ENCODE measurements around the gene PTP4A2. TPM values are rescaled to one million over a fixed set of nuclear protein-coding genes. Genes with fewer than 3 reads are reported as not detected.
"Not testable (repeated sequence)": the region's sequence is repeated elsewhere in the genome, so short reads cannot be mapped to it uniquely, and the experiment has no call there.

Gene PTP4A2
- total RNA-seq, 1 experiment from 2014 or later = 397 TPM

GRCh38 chr1:31951276-31951675 is 13.1 kb upstream of the PTP4A2 start:
- DNase-seq (ENCODE audit: low read depth) = no peak

GRCh38 chr1:31949862-31950261 is 11.7 kb upstream of the PTP4A2 start:
- DNase-seq (ENCODE audit: low read depth) = no peak

DNA sequence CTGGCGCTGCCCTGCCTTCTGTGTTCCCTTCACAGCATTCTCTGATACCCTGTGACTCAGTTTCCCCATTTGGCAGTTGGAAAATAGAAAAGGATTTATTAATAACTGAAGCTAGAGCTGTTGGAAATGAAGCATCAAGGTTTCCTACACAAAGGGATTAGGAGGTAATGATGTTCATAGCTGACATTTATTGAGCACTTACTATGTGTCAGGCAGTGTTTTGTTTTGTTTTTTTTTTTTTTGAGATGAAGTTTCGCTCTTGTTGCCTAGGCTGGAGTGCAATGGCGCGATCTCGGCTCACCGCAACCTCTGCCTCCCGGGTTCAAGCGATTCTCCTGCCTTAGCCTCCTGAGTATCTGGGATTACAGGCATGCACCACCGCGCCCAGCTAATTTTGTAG is 7.5 kb upstream of the PTP4A2 start:
- not testable (repeated sequence) for DNase-seq (ENCODE audit: low read depth)

DNA sequence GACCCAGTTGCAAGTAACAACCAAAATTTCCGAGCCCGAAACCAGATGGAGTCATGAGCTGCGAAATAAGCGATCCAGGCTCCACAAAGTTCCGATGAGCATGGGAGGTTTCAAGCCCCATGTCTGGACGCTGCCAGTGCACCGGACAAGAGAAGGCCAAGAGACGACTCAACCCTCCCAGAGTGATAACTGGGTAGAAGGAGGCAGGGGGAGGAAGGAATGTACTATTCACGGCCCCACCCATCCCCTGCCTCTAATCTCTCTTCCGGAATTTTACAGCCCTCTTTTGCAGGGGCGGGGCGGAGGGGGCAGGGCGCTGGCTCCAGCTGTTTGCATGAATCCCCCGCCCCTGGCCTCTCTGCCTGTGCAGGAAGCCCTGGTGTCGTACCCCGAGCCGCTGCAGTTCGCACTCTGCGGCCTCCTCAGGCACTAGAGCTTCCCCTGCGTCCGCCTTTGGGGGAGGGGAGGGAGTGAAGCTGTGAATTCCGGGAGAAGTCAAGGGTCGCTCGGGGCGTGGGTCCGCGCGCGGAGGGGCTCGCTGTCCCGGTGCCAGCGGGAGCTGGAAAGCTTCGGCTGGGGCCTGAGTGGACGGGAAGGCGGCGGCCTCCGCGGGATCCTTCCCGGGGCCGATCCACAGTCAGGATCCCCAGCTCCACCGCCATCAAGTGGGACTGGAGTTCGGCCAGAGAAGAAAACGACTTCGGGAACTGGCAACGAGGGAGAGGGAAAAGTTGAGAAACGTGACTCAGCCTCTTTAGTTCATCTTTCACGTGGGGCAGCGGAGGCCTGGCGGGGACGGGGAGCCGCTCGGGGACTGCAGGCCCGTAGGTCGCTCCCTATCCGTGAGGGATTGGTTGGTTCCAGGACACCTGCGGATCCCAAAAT is 6.3 kb upstream of the PTP4A2 start:
- DNase-seq (ENCODE audit: low read depth) = peak; percentile 94

DNA sequence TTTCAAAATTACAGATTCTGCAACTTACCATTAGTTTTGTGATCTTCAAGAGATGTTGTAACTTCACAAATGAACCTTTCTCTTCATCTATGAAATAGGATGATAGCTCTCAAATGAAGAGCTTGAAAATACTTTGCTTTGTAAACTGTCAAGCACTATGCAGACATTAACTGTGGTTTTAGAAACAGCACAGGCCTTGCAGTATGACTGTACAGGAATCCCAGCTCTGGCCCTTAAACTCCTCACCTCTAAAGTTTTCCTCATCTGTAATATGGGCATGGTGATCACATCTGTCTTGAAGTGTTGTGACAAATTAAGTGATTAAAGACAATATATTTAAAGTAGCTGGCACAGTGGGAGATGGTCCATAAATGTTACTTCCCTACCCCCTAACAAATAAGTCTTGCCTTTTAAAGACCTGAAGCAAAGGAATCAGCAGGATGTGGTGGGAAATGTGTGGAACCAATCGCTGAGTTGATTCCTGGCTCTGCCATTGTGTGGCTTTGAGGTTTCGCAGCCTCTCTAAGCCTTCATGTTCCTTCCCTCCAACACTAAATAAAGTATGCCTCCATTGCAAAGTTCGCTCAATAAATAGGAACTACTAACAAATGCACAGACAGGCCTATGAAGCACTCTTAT is 5.5 kb upstream of the PTP4A2 start:
- DNase-seq (ENCODE audit: low read depth) = peak; percentile 66

GRCh38 chr1:31942061-31942460 is 3.9 kb upstream of the PTP4A2 start:
- DNase-seq (ENCODE audit: low read depth) = not testable (repeated sequence)

DNA sequence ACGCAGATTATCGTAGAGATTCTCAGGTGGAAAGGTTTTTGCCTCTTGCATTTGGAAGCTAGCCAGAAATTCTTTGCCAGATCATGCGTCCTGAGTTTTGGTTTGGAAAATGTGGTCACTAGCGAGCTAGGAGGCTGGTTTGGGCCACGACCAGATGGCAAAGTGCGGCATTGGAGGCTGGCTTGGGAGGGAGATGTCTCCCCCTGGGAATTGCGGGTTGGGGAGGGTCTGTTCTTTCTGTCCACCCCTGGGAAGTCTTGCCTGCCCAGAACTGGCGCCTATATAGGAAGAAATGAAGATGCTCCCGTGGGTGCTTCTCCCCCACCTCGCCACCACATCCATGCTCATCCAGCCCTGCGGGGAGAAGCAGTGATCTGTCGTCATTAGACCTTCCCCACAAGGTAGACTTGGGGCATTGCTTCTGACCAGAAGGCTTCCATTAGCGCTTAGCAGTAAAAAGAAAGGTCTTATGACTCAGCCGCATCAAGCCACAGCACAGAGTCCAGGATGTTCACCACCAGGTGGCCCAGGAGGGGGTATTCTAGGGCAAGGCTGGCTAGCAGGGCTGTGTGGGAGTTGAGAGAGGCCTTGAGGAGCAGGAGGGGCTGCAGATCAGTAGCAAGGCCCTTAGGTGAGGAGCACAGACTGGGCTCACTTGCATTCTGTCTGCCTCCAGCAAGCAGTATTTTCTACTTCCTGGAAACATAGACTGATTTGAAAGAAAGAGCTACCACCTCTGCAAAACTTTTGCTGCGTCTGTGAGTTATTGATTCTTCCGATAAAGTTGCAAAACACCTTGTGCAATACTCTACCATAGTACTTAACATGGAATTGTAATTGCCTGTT is 1.5 kb upstream of the PTP4A2 start:
- DNase-seq (ENCODE audit: low read depth) = peak; percentile 95

DNA sequence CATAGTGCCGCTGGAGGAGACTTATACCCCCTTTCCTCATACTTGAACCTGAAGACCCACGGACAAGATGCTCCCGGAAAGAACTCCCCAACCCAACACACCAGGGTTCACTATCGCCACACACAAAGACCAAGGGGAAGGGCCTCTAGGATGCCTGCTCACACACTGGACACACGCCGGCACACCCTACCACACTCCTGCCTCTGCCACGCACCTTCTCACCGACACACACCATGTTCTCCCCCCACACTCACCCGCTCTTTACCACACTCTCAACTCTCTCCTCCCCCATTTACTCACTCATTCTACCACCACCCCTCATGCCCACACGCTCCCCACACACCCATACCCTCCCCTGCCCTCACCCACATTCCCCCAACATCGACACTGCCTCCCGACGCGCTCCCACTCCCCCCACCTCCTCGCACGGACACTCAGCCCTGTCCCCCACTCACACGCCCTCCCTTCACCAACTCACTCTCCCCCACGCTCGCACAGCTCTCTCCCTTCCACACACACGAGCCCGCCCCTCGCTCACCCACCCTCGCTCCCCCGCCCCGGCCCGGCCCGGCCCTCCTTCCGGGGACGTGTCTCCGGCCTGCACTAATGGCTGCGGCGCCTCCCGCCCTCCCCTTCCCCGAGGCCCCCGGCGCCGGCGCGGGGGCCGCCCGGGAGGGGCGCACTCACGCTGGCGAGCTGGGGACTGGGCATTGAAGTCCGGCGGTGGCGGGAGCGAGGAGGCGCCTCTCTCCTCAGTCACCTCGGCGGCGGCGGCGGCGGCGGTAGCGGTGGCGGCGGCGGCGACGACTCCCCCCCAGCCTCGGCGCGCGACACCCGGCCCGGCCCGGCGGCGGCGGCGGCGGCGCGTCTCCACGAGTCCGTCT is 626 bp downstream of the PTP4A2 start:
- peak; percentile 66 for DNase-seq (ENCODE audit: low read depth)

DNA sequence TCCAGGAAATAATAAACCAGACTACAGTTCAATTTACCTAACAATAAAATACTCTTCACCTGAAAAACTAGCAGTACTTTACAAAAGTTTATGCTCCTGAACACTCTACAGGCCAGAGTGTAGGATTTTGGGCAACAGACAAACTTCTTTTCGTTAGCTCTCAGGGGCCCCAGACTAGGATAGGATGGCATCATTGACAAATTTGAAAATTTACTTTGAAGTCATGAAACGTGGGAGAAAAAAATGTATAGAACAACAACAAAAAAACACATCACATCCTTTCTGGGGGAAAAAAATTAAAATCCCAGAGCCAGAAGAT is 1.2 kb downstream of the PTP4A2 start:
- no peak for DNase-seq (ENCODE audit: low read depth)

GRCh38 chr1:31936278-31936980 is 1.7 kb downstream of the PTP4A2 start:
- no peak for DNase-seq (ENCODE audit: low read depth)

DNA sequence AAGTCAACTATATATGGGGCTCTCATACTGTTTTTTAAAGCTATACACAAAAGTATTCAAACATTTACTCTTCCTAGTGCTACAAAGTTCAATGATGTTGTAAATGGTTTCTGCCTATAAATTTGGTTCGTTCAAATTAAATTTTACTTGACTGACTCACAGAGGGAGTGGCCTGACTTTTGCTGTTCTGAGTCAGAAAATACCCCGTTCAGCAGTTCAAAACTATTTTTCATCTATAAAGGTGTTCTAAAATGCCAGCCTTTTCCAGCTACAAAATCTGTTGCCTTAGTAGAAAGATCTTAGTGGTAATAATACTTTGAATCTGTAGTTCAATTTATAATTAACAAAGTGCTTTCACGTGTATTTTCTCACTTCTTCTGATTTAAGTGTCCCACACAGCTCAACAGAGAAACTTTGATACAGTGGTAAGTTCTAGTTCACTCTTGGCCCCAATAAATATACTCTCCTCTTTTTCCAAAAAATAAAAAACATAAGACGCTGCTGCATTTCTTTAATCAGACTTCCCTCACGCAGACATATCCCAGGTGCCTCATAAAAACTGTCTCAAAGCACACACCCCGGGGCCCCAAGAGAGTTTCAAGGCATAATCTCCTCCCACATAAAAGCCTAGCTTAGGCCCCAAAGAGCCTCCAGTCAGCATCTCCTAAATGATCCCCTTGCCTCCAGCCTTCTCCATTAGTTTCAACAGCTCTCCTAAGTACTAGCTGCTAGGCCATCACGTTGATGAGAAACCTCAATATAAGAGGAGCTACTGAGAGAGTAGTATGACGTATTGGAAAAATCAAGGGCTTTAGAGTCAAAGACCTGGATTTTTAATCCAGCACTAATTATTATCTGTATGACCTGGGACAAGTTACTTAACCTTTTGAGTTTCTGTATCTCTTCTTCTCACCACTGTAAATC is 3.2 kb downstream of the PTP4A2 start:
- DNase-seq (ENCODE audit: low read depth) = peak; percentile 46

DNA sequence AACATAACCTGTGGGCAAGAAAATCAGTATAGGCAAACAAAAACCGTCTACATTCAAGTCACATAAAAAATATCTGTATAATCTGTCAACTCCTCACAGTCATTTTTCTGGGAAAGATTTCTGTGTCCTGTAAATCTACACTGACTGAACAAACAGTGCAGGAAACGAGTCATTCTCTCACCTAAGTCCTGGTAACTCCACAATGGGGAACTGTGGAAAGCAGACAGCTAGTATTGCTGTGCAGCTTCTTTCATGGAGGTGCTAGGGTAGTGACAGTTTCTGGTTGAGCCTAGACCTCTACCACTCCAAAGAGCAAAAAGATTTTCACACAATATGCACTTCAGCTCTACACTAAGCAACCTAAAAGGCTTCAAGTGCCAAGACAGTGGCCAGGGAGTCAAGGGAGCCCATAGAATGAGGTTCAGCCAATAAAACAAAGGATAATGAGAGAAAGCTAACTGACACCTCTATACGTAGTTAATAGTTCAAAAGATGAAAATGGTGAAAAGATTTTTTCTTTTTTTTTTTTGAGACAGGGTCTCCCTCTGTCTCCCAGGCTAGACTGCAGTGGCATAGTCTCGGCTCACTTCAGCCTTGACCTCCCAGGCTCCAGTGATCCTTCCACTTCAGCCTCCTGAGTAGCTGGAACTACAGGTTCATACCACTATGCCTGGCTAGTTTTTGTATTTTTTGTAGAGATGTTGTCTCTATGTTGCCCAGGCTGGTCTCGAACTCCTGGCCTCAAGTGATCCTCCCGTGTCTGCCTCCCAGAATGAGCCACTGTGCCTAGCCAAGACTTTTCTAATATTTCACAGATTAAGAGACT is 5.5 kb downstream of the PTP4A2 start:
- no peak for DNase-seq (ENCODE audit: low read depth)

- DNase-seq (ENCODE audit: low read depth) = peak; percentile 63
These were observed 6.5 kb downstream of the PTP4A2 start for GRCh38 chr1:31931593-31932225.

DNA sequence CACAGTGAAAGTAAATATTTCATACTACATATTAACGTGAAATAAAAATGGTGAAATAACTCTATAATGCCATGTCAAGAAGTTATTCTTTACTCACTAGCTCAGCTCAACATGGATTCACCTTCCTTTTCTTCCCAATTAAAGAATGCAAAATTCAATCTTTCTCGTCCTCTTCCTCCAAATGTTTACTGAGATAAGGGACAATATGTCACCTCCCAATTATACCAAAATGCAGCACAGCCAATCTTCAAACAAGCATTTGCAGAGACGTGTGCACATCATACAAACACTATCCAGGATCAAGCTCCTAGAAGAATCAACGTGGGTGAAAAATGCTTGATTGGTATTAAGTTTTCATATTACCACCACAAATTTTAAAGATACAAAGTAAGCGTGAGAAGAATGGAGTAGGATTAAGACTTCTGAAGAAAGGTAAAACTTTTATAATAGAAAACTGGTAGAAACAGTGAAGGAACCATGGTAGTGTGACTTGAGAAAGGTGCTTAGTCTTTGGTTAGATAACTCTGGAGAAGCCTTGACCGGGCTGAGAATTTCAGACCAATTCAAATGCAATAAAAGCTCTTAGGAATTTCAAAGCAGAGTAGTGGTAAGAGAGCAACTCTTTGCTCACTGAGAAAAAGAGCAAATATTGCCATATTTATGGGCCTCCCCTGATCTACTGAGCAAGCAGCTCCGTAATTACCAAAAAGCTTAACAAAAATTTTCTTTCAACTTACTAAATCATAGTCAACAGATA is 7.2 kb downstream of the PTP4A2 start:
- no peak for DNase-seq (ENCODE audit: low read depth)

DNA sequence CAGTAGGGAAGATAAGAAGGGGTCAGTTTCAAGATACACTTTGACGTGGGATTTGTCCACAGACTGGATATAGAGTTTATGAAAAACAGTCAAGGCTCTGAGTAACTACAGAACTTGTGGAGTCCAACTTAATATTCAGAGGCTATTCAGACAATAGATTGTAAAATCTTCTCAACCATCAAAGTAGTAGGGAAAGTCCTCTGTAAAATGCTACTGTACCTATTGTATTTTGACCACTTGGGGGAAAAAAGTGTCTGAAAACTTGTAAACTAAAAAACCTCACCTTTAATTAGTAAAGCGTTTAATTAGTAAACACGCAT is 10.5 kb downstream of the PTP4A2 start:
- no peak for DNase-seq (ENCODE audit: low read depth)

GRCh38 chr1:31926853-31927660 is 11.1 kb downstream of the PTP4A2 start:
- no peak for DNase-seq (ENCODE audit: low read depth)

- no peak for DNase-seq (ENCODE audit: low read depth)
These were observed 11.9 kb downstream of the PTP4A2 start for GRCh38 chr1:31926252-31926651.
